H9 (cell line): ENCODE results near the gene ARHGEF7. TPM values are rescaled to one million over a fixed set of nuclear protein-coding genes. Genes with fewer than 3 reads are reported as not detected.

Source experiments
- DNase-seq: peaks from one replicate; pipeline ENCODE4 v3.0.0-alpha.2; 2017
- H2AFZ ChIP-seq: one replicate; pipeline ENCODE4 v1.6.1; 2013; ENCODE audit warnings: mild to moderate bottlenecking, low read length, control low read depth, moderate library complexity
- H2AK5ac ChIP-seq: 2 replicates; pipeline ENCODE4 v1.6.1; 2013; ENCODE audit warnings: low read length, control low read depth, mixed read lengths; ENCODE audit not compliant: insufficient read length
- H2BK120ac ChIP-seq: one replicate; pipeline ENCODE4 v1.6.1; 2013; ENCODE audit warnings: low read depth, mild to moderate bottlenecking, low read length, control low read depth, inconsistent platforms; ENCODE audit not compliant: poor library complexity, severe bottlenecking
- H2BK12ac ChIP-seq: 2 replicates; pipeline ENCODE4 v1.6.1; 2013; ENCODE audit warnings: low read length, control low read depth, mixed read lengths, low read depth; ENCODE audit not compliant: insufficient read length
- H2BK15ac ChIP-seq: 2 replicates; pipeline ENCODE4 v1.6.1; 2013; ENCODE audit warnings: low read depth, low read length, control low read depth
- H2BK20ac ChIP-seq: one replicate; pipeline ENCODE4 v1.6.1; 2013; ENCODE audit warnings: low read depth, mild to moderate bottlenecking, low read length, control low read depth, inconsistent platforms; ENCODE audit not compliant: poor library complexity, severe bottlenecking
- H2BK5ac ChIP-seq: 2 replicates; pipeline ENCODE4 v1.6.1; 2013; ENCODE audit warnings: low read length, control low read depth, mixed read lengths; ENCODE audit not compliant: insufficient read length
- H3K14ac ChIP-seq: 2 replicates; pipeline ENCODE4 v1.6.1; 2013; ENCODE audit warnings: low read length, control low read depth; ENCODE audit not compliant: insufficient read depth
- H3K18ac ChIP-seq: 2 replicates; pipeline ENCODE4 v1.6.1; 2013; ENCODE audit warnings: low read depth, mild to moderate bottlenecking, mixed read lengths, low read length, control low read depth; ENCODE audit not compliant: insufficient read length
- H3K23ac ChIP-seq: 2 replicates; pipeline ENCODE4 v1.6.1; 2013; ENCODE audit warnings: low read length, control low read depth, mixed read lengths, low read depth; ENCODE audit not compliant: insufficient read length
- H3K23me2 ChIP-seq: 2 replicates; pipeline ENCODE4 v1.6.1; 2013; ENCODE audit warnings: low read depth, mild to moderate bottlenecking, mixed read lengths, low read length, control low read depth; ENCODE audit not compliant: insufficient read length, poor library complexity, severe bottlenecking
- H3K27ac ChIP-seq: 2 replicates; pipeline ENCODE4 v1.5.1; 2013; ENCODE audit warnings: low read length, control low read depth, mixed read lengths, low read depth; ENCODE audit not compliant: insufficient read length
- H3K27me3 ChIP-seq: 2 replicates; pipeline ENCODE4 v1.6.1; 2013; ENCODE audit warnings: low read length, control low read depth, inconsistent platforms; ENCODE audit not compliant: insufficient read depth
- H3K4ac ChIP-seq: 2 replicates; pipeline ENCODE4 v1.6.1; 2013; ENCODE audit warnings: low read depth, mild to moderate bottlenecking, control low read depth, inconsistent platforms, low read length, moderate library complexity
- H3K4me1 ChIP-seq: 2 replicates; pipeline ENCODE4 v1.6.1; 2013; ENCODE audit warnings: low read length, control low read depth, inconsistent platforms; ENCODE audit not compliant: insufficient read depth
- H3K4me2 ChIP-seq: 2 replicates; pipeline ENCODE4 v1.6.1; 2013; ENCODE audit warnings: low read length, control low read depth, mixed read lengths; ENCODE audit not compliant: insufficient read length, insufficient read depth
- H3K56ac ChIP-seq: 2 replicates; pipeline ENCODE4 v1.6.1; 2013; ENCODE audit warnings: low read depth, mild to moderate bottlenecking, mixed read lengths, low read length, control low read depth; ENCODE audit not compliant: insufficient read length
- H3K79me1 ChIP-seq: 2 replicates; pipeline ENCODE4 v1.6.1; 2013; ENCODE audit warnings: low read depth, mild to moderate bottlenecking, moderate library complexity, low read length, control low read depth, inconsistent platforms; ENCODE audit not compliant: insufficient read depth, poor library complexity, severe bottlenecking
- H3K79me2 ChIP-seq: 2 replicates; pipeline ENCODE4 v1.6.1; 2013; ENCODE audit warnings: low read length, control low read depth, inconsistent platforms; ENCODE audit not compliant: insufficient read depth
- H3K9ac ChIP-seq: 2 replicates; pipeline ENCODE4 v1.6.1; 2013; ENCODE audit warnings: low read length, control low read depth, mixed read lengths; ENCODE audit not compliant: insufficient read length; ENCODE audit errors: extremely low read depth
- H3K9me3 ChIP-seq: one replicate; pipeline ENCODE4 v1.6.1; 2013; ENCODE audit warnings: low read depth, low read length, inconsistent platforms; ENCODE audit not compliant: control insufficient read depth
- H3T11ph ChIP-seq: one replicate; pipeline ENCODE4 v1.6.1; 2013; ENCODE audit warnings: mild to moderate bottlenecking, low read length, control low read depth, inconsistent platforms
- H4K20me1 ChIP-seq: one replicate; pipeline ENCODE4 v1.6.1; 2013; ENCODE audit not compliant: control insufficient read depth, insufficient read length, insufficient read depth
- H4K5ac ChIP-seq: 2 replicates; pipeline ENCODE4 v1.6.1; 2013; ENCODE audit warnings: low read depth, mild to moderate bottlenecking, mixed read lengths, low read length, control low read depth; ENCODE audit not compliant: insufficient read length
- H4K8ac ChIP-seq: replicated peaks from 2 replicates; pipeline ENCODE4 v1.6.1; 2013; ENCODE audit warnings: low read length, control low read depth, mixed read lengths, low read depth; ENCODE audit not compliant: insufficient read length
- H4K91ac ChIP-seq: 2 replicates; pipeline ENCODE4 v1.6.1; 2013; ENCODE audit warnings: low read depth, mild to moderate bottlenecking, moderate library complexity, mixed read lengths, low read length, control low read depth; ENCODE audit not compliant: insufficient read length
- H3K27ac Mint-ChIP-seq, 3 experiments: 2 replicates in 2 of 3; 3 replicates in 1 of 3; pipeline ENCODE4 v1.8.0; 2020 to 2021; ENCODE audit warnings: mixed read lengths in 3 of 3, mild to moderate bottlenecking in 1 of 3, moderate library complexity in 1 of 3
- H3K27me3 Mint-ChIP-seq: 2 replicates; pipeline ENCODE4 v1.8.0; 2021; ENCODE audit warnings: low read depth, mild to moderate bottlenecking, moderate library complexity, mixed read lengths
- H3K36me3 Mint-ChIP-seq, 3 experiments: 2 replicates in 2 of 3; 3 replicates in 1 of 3; pipeline ENCODE4 v1.8.0; 2020 to 2021; ENCODE audit warnings: low read depth in 3 of 3, mixed read lengths in 3 of 3; ENCODE audit not compliant: insufficient read depth in 1 of 3
- H3K4me1 Mint-ChIP-seq, 2 experiments: 2 replicates each; pipeline ENCODE4 v1.8.0; 2020; ENCODE audit warnings: mixed read lengths in 2 of 2
- H3K4me3 Mint-ChIP-seq, 2 experiments: 2 replicates in 1 of 2; 3 replicates in 1 of 2; pipeline ENCODE4 v1.8.0; 2020 to 2021; ENCODE audit warnings: mild to moderate bottlenecking in 2 of 2, mixed read lengths in 2 of 2, moderate library complexity in 1 of 2
- H3K9me3 Mint-ChIP-seq, 2 experiments: 2 replicates in 1 of 2; 3 replicates in 1 of 2; pipeline ENCODE4 v1.8.0; 2020; ENCODE audit warnings: mild to moderate bottlenecking in 2 of 2, mixed read lengths in 2 of 2, moderate library complexity in 1 of 2
- CTCF ChIP-seq: fragments of 200-600 bp; sonication (generic); conservative IDR thresholded peaks from 3 replicates; pipeline ENCODE4 v1.8.0; 2021; ENCODE audit warnings: antibody characterized with exemption, mild to moderate bottlenecking
- WGBS: extraction: QIAGEN DNeasy Blood & Tissue Kit; methylation state at CpG from one replicate; pipeline ENCODE4 v1.1.7; 2013; ENCODE audit warnings: missing lambda C conversion rate, low lambda C conversion rate, mixed read lengths; ENCODE audit not compliant: insufficient read length; ENCODE audit errors: extremely low coverage; 5-methylcytosine and 5-hydroxymethylcytosine counted together
- total RNA-seq: library from RNA; stranded (reverse); gene quantifications from 2 replicates; pipeline ENCODE4 v1.2.1, GENCODE V29; 2021

ARHGEF7 gene
- total RNA-seq, 1 experiment from 2014 or later, result 51.9 TPM

GRCh38 chr13:111292710-111293485 is 177.8 kb downstream of the ARHGEF7 start:
- no peaks in the 10 kb centered on the region for H3K79me1 ChIP-seq
- WGBS, result no CpG with 5 or more reads among the region's 13 CpGs
- no peak overlapping the region for H3K18ac ChIP-seq
- no peak overlapping the region for H2BK120ac ChIP-seq
- no peak overlapping the region for H2BK20ac ChIP-seq
- H3K27ac Mint-ChIP-seq, result no peak overlapping the region
- H3K23ac ChIP-seq, result no peak overlapping the region
- no peaks in the 10 kb centered on the region for H3K9me3 Mint-ChIP-seq
- no peaks in the 10 kb centered on the region for H3K9me3 ChIP-seq
- no peak overlapping the region for H2BK5ac ChIP-seq
- H3K4ac ChIP-seq, result no peak overlapping the region
- no peaks in the 10 kb centered on the region for H3K4me1 ChIP-seq
- no peak overlapping the region for H4K5ac ChIP-seq
- H3K4me2 ChIP-seq, result no peak overlapping the region
- H3K14ac ChIP-seq, result no peak overlapping the region
- peaks cover 4 to 35% (median 29%) of the 10 kb centered on the region in 3 experiments; a peak in 6 of 7 replicates for H3K36me3 Mint-ChIP-seq
- no peak overlapping the region for H2BK12ac ChIP-seq
- no peaks in the 10 kb centered on the region for H3K27me3 ChIP-seq
- H3K9ac ChIP-seq, result no peak overlapping the region
- no peak overlapping the region for H2AFZ ChIP-seq
- H3K27ac ChIP-seq, result no peak overlapping the region
- no peaks in the 10 kb centered on the region for H3K4me1 Mint-ChIP-seq
- H3K4me3 Mint-ChIP-seq, result no peak overlapping the region
- DNase-seq, result no peak
- H4K91ac ChIP-seq, result no peak overlapping the region
- H3K79me2 ChIP-seq, result no peaks in the 10 kb centered on the region
- H3K56ac ChIP-seq, result no peak overlapping the region
- no peak overlapping the region for H2BK15ac ChIP-seq
- no peak for TF ChIP-seq CTCF
- H2AK5ac ChIP-seq, result no peak overlapping the region
- H3K23me2 ChIP-seq, result no peaks in the 10 kb centered on the region
- no peaks in the 10 kb centered on the region for H4K20me1 ChIP-seq
- no peak overlapping the region for H3T11ph ChIP-seq
- no peak overlapping the region for H4K8ac ChIP-seq
- no peaks in the 10 kb centered on the region for H3K27me3 Mint-ChIP-seq
